HEK293T (cell line): ENCODE measurements around the gene SIGLEC12.

Source experiments
- BHLHE40 ChIP-seq: fragments of 450-650 bp; IDR thresholded peaks from 2 replicates; pipeline ENCODE4 v1.6.1; 2016; ENCODE audit warnings: mild to moderate bottlenecking, moderate library complexity, borderline replicate concordance
- CTBP1 ChIP-seq: fragments of 450-650 bp; IDR thresholded peaks from 2 replicates; pipeline ENCODE4 v1.6.1; 2016; ENCODE audit warnings: borderline replicate concordance
- ELF4 ChIP-seq: fragments of 450-650 bp; IDR thresholded peaks from 2 replicates; pipeline ENCODE4 v1.6.1; 2017; ENCODE audit warnings: antibody characterized with exemption
- FOXA1 ChIP-seq: fragments of 450-650 bp; IDR thresholded peaks from 2 replicates; pipeline ENCODE4 v1.6.1; 2016; ENCODE audit warnings: mild to moderate bottlenecking
- FOXM1 ChIP-seq: fragments of 450-650 bp; IDR thresholded peaks from 2 replicates; pipeline ENCODE4 v1.6.1; 2017; ENCODE audit warnings: mild to moderate bottlenecking, borderline replicate concordance
- HDGF ChIP-seq: fragments of 450-650 bp; IDR thresholded peaks from 2 replicates; pipeline ENCODE4 v1.6.1; 2017; ENCODE audit warnings: antibody characterized with exemption, borderline replicate concordance
- L3MBTL2 ChIP-seq: fragments of 450-650 bp; conservative IDR thresholded peaks from 2 replicates; pipeline ENCODE4 v1.6.1; 2016; ENCODE audit warnings: mild to moderate bottlenecking
- LEF1 ChIP-seq: fragments of 450-650 bp; IDR thresholded peaks from 2 replicates; pipeline ENCODE4 v1.6.1; 2017; ENCODE audit warnings: mild to moderate bottlenecking, borderline replicate concordance
- NFRKB ChIP-seq: fragments of 450-650 bp; IDR thresholded peaks from 2 replicates; pipeline ENCODE4 v1.6.1; 2016; ENCODE audit warnings: mild to moderate bottlenecking, moderate library complexity
- PKNOX1 ChIP-seq: fragments of 450-650 bp; IDR thresholded peaks from 2 replicates; pipeline ENCODE4 v1.6.1; 2016
- SP1 ChIP-seq: fragments of 450-650 bp; IDR thresholded peaks from 2 replicates; pipeline ENCODE4 v1.6.1; 2017
- TARDBP ChIP-seq: fragments of 450-650 bp; IDR thresholded peaks from 2 replicates; pipeline ENCODE4 v1.6.1; 2016

- TF ChIP-seq CTBP1: no peak
- no peak for TF ChIP-seq LEF1
- no peak for TF ChIP-seq FOXM1
- TF ChIP-seq HDGF: no peak
- no peak for TF ChIP-seq TARDBP
- no peak for TF ChIP-seq FOXA1
- TF ChIP-seq PKNOX1: no peak
- no peak for TF ChIP-seq NFRKB
- TF ChIP-seq BHLHE40: no peak
- TF ChIP-seq SP1: no peak
- TF ChIP-seq L3MBTL2: no peak
- no peak for TF ChIP-seq ELF4
Measured at GRCh38 chr19:51478381-51479234, 23.0 kb downstream of the SIGLEC12 start, which contains the start of gene CEACAM18.
